ENCODE measurements around the gene SPIB.

DNA sequence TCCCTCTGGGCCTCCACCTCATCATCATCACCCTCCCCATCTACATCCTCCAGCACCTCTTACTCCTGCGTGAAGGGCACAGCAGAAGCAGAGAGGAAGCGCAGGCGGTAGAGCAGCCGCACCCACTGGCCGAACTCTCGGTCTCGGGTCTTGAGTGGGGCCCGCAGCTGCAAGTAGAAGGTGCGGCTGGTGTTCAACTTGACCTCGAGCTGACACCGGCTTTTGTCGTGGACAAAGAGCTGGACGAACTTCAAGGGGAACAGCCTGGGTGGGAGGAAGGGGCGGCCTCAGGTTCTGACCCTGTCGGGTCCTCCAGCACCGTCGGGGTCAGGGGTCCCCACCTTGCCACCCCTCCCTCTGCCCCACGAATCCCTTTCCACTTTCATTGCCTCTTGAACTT lies 48.8 kb downstream of the SPIB start:
- no peak for TF ChIP-seq GATA2 (IDR thresholded peaks at IDR 0.05; ENCODE audit: low read depth, low read length)
- no peak for TF ChIP-seq GATA3 (IDR thresholded peaks at IDR 0.05; ENCODE audit: low read depth, low read length)
